ENCODE results near the gene FLRT2.

Gene FLRT2

DNA sequence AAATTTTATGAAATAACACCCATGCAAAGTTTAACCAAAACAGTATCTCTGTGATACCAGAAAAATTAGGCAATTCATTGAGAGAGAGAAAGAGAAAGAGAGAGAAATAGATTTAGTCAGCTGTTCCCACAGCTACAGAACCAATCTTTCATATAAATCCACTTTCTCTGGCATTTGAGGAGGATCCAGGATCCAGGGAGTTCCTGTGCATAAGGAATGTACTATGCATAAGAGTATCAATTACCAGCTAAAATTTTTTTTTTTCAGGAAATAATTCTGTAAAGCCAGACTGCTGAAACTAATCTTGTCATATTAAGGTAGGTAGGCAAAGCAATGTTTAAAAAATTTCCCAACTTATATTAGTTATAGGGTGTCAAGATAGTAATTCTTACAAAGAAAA lies 133.7 kb downstream of the FLRT2 start:
- ATAC-seq (ENCODE audit: low read depth) = no peak
- Histone ChIP-seq H3K9me3 (ENCODE audit: severe bottlenecking) (no peaks in the 10 kb centered on the region), H3K27me3 (ENCODE audit: insufficient read depth, poor library complexity, severe bottlenecking) (peaks cover 19% of the 10 kb centered on the region), H3K36me3 (ENCODE audit: low read depth) (no peaks in the 10 kb centered on the region), H3K27ac (ENCODE audit: poor library complexity, severe bottlenecking) (no peak overlapping the region), H3K4me1 (ENCODE audit: insufficient read depth, poor library complexity, severe bottlenecking) (no peaks in the 10 kb centered on the region), H3K4me3 (ENCODE audit: severe bottlenecking) (no peak overlapping the region)
- TF ChIP-seq, protein P1, sequence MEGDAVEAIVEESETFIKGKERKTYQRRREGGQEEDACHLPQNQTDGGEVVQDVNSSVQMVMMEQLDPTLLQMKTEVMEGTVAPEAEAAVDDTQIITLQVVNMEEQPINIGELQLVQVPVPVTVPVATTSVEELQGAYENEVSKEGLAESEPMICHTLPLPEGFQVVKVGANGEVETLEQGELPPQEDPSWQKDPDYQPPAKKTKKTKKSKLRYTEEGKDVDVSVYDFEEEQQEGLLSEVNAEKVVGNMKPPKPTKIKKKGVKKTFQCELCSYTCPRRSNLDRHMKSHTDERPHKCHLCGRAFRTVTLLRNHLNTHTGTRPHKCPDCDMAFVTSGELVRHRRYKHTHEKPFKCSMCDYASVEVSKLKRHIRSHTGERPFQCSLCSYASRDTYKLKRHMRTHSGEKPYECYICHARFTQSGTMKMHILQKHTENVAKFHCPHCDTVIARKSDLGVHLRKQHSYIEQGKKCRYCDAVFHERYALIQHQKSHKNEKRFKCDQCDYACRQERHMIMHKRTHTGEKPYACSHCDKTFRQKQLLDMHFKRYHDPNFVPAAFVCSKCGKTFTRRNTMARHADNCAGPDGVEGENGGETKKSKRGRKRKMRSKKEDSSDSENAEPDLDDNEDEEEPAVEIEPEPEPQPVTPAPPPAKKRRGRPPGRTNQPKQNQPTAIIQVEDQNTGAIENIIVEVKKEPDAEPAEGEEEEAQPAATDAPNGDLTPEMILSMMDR (IDR thresholded peaks at IDR 0.05; ENCODE audit: poor library complexity, severe bottlenecking) = no peak
- DNase-seq (ENCODE audit: low spot score) = no peak

DNA sequence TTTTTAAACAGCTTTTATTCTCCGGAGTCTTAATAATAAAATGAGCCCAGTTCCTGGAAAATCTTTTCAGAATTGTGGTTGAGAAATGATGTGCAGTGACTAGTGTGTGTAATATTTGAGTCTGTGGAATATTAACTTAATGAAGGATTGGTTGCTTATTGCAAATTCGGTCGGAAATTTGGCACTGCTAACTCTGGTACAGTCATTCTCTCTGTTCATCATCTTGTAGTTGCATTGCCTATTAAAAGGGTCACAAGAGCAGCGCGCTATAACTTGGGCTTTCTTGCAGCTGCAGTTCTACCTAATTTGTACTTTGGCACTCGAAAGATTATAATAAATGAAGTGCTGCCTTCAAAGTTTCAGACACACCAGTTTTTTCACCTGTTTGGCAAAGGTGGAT lies 146.0 kb downstream of the FLRT2 start:
- Histone ChIP-seq H3K36me3 (ENCODE audit: low read depth) (no peaks in the 10 kb centered on the region), H3K4me3 (ENCODE audit: severe bottlenecking) (no peak overlapping the region), H3K4me1 (ENCODE audit: insufficient read depth, poor library complexity, severe bottlenecking) (no peaks in the 10 kb centered on the region), H3K27me3 (ENCODE audit: insufficient read depth, poor library complexity, severe bottlenecking) (peaks cover 11% of the 10 kb centered on the region), H3K9me3 (ENCODE audit: severe bottlenecking) (no peaks in the 10 kb centered on the region), H3K27ac (ENCODE audit: poor library complexity, severe bottlenecking) (no peak overlapping the region)
- TF ChIP-seq, protein P1 (IDR thresholded peaks at IDR 0.05; ENCODE audit: poor library complexity, severe bottlenecking) = no peak
- ATAC-seq (ENCODE audit: low read depth) = no peak
- no peak for DNase-seq (ENCODE audit: low spot score)

DNA sequence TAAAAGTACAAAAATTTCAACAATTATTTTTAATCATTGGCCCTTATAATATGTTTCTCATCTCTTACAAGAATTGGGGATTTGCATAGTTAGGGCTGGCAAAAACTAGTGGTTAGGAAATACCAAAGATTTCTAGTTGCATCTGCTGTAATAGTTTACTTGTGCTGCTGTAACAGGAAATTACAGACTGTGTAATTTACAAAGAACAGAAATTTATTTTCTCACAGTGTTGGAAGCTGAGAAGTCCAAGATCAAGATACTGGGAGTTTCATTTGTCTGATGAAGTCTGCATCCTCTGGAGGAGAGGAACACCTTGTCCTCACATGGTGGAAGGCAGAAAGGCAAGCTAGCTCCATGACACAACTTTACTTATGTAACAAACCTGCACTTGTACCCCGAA lies 157.0 kb downstream of the FLRT2 start:
- TF ChIP-seq, protein P1 (IDR thresholded peaks at IDR 0.05; ENCODE audit: poor library complexity, severe bottlenecking) = no peak
- Histone ChIP-seq H3K4me1 (ENCODE audit: insufficient read depth, poor library complexity, severe bottlenecking) (no peaks in the 10 kb centered on the region), H3K27ac (ENCODE audit: poor library complexity, severe bottlenecking) (no peak overlapping the region), H3K27me3 (ENCODE audit: insufficient read depth, poor library complexity, severe bottlenecking) (no peaks in the 10 kb centered on the region), H3K4me3 (ENCODE audit: severe bottlenecking) (no peak overlapping the region), H3K36me3 (ENCODE audit: low read depth) (no peaks in the 10 kb centered on the region), H3K9me3 (ENCODE audit: severe bottlenecking) (no peaks in the 10 kb centered on the region)
- DNase-seq (ENCODE audit: low spot score) (no peak), ATAC-seq (ENCODE audit: low read depth) (no peak)

DNA sequence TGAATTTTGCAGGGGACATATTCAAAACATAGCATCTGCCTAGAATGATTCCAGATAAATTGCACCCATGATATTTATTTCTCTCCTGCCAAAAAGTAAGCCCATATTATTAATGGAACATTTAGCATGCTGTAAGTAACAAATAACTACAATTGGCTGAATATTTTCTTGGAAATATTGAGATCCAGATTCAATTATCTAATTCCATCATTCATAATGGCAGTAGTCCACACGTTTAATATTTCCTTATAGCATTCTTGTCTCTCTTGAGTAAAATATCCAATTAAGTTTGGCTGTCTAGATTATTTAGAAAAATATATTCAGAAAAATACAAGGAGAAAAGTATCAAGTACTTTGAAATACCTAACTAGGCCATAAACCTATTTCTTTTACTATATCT lies 157.5 kb downstream of the FLRT2 start:
- Histone ChIP-seq H3K9me3 (ENCODE audit: severe bottlenecking) (no peaks in the 10 kb centered on the region), H3K27ac (ENCODE audit: poor library complexity, severe bottlenecking) (no peak overlapping the region), H3K27me3 (ENCODE audit: insufficient read depth, poor library complexity, severe bottlenecking) (no peaks in the 10 kb centered on the region), H3K4me1 (ENCODE audit: insufficient read depth, poor library complexity, severe bottlenecking) (no peaks in the 10 kb centered on the region), H3K4me3 (ENCODE audit: severe bottlenecking) (no peak overlapping the region), H3K36me3 (ENCODE audit: low read depth) (no peaks in the 10 kb centered on the region)
- DNase-seq (ENCODE audit: low spot score) (no peak), ATAC-seq (ENCODE audit: low read depth) (no peak)
- TF ChIP-seq, protein P1 (IDR thresholded peaks at IDR 0.05; ENCODE audit: poor library complexity, severe bottlenecking) = no peak

DNA sequence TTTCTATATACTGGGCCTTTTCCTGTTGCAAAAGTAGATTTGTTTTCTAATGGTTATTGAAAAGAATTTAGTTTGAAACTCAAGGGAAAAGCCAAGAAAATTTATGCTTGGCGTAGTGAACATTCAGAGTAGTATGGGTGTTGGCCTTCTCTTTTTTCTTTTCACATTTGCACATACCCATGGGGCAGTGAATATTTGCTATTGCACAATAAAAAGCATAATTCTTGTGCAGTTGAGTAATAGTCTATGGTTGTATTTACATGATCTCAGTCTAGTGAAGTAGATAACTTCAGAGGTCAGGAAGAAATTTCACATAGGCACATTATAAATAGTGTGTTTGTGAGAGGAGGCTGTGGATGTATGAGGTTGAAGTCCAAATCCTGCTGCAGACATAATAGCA lies 158.1 kb downstream of the FLRT2 start:
- DNase-seq (ENCODE audit: low spot score) = no peak
- no peaks in the 10 kb centered on the region for H3K36me3 ChIP-seq (ENCODE audit: low read depth)

More for the DNA sequence above, 158.1 kb downstream of the FLRT2 start:
- Histone ChIP-seq H3K4me3 (ENCODE audit: severe bottlenecking) (no peak overlapping the region), H3K27me3 (ENCODE audit: insufficient read depth, poor library complexity, severe bottlenecking) (no peaks in the 10 kb centered on the region), H3K9me3 (ENCODE audit: severe bottlenecking) (no peaks in the 10 kb centered on the region), H3K27ac (ENCODE audit: poor library complexity, severe bottlenecking) (no peak overlapping the region), H3K4me1 (ENCODE audit: insufficient read depth, poor library complexity, severe bottlenecking) (no peaks in the 10 kb centered on the region)
- TF ChIP-seq, protein P1 (IDR thresholded peaks at IDR 0.05; ENCODE audit: poor library complexity, severe bottlenecking) = no peak
- ATAC-seq (ENCODE audit: low read depth) = peak; percentile 46; the same call in 1 of the 3 replicates
